Upper lobe of left lung (tissue), 4 donors: ENCODE data around the gene PVALEF.

ENCODE experiments used
- POLR2AphosphoS5 ChIP-seq, 2 donors: sonication (generic); formaldehyde crosslinking; IDR thresholded peaks; one replicate each; pipeline ENCODE4 v1.5.1; 2017; ENCODE audit warnings: antibody characterized with exemption in 2 of 2
- TF ChIP-seq, protein P1 (sequence below), 6 experiments: fragments of 450-650 bp in 4 of 6; fragments of 200-600 bp in 2 of 6; sonication (generic) in 2 of 6; IDR thresholded peaks; one replicate each; pipeline ENCODE4 v1.5.1; 2016 to 2019; ENCODE audit warnings: antibody characterized with exemption in 6 of 6

- no peak for TF ChIP-seq POLR2AphosphoS5 (IDR thresholded peaks at IDR 0.05)
- TF ChIP-seq, protein P1, sequence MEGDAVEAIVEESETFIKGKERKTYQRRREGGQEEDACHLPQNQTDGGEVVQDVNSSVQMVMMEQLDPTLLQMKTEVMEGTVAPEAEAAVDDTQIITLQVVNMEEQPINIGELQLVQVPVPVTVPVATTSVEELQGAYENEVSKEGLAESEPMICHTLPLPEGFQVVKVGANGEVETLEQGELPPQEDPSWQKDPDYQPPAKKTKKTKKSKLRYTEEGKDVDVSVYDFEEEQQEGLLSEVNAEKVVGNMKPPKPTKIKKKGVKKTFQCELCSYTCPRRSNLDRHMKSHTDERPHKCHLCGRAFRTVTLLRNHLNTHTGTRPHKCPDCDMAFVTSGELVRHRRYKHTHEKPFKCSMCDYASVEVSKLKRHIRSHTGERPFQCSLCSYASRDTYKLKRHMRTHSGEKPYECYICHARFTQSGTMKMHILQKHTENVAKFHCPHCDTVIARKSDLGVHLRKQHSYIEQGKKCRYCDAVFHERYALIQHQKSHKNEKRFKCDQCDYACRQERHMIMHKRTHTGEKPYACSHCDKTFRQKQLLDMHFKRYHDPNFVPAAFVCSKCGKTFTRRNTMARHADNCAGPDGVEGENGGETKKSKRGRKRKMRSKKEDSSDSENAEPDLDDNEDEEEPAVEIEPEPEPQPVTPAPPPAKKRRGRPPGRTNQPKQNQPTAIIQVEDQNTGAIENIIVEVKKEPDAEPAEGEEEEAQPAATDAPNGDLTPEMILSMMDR (IDR thresholded peaks at IDR 0.05) = no peak
Measured at GRCh38 chr17:81140695-81141094, 24.6 kb upstream of the PVALEF start.
